Fibroblast of pulmonary artery (primary cell): ENCODE data around the gene NPNT.

Experiments
- DNase-seq: peaks from one replicate; pipeline ENCODE4 v3.0.0-alpha.2; 2010; ENCODE audit warnings: low read depth
- H3K4me3 ChIP-seq: replicated peaks from 2 replicates; pipeline ENCODE4 v1.5.1; 2011; ENCODE audit warnings: low read depth, mild to moderate bottlenecking, control low read depth, low read length, moderate library complexity
- CTCF ChIP-seq: IDR thresholded peaks from 2 replicates; pipeline ENCODE4 v1.5.1; 2011; ENCODE audit warnings: mild to moderate bottlenecking, control low read depth, low read length, inconsistent platforms; ENCODE audit errors: missing control alignments

The NPNT gene

GRCh38 chr4:105917171-105917685, 22.0 kb downstream of the NPNT start:
- no peak for DNase-seq
- no peak for TF ChIP-seq CTCF
- no peak overlapping the region for H3K4me3 ChIP-seq

GRCh38 chr4:105921301-105921700, 26.0 kb downstream of the NPNT start:
- DNase-seq = no peak
- H3K4me3 ChIP-seq = no peak overlapping the region
- TF ChIP-seq CTCF = no peak

GRCh38 chr4:105923497-105924238, 28.4 kb downstream of the NPNT start:
- no peak for DNase-seq
- no peak overlapping the region for H3K4me3 ChIP-seq
- TF ChIP-seq CTCF = no peak

- no peak for DNase-seq
- no peak overlapping the region for H3K4me3 ChIP-seq
- no peak for TF ChIP-seq CTCF
Measured at GRCh38 chr4:105924341-105924740, 29.1 kb downstream of the NPNT start.

- DNase-seq = no peak
- no peak overlapping the region for H3K4me3 ChIP-seq
- TF ChIP-seq CTCF = no peak
Measured at GRCh38 chr4:105930698-105931097, 35.4 kb downstream of the NPNT start.

GRCh38 chr4:105933083-105933482, 37.8 kb downstream of the NPNT start:
- H3K4me3 ChIP-seq = no peak overlapping the region
- no peak for TF ChIP-seq CTCF
- DNase-seq = no peak

GRCh38 chr4:105934386-105934785, 39.1 kb downstream of the NPNT start:
- no peak for DNase-seq
- no peak for TF ChIP-seq CTCF
- no peak overlapping the region for H3K4me3 ChIP-seq
